ENCODE results near the gene AGBL3.

- TF ChIP-seq, protein P1, sequence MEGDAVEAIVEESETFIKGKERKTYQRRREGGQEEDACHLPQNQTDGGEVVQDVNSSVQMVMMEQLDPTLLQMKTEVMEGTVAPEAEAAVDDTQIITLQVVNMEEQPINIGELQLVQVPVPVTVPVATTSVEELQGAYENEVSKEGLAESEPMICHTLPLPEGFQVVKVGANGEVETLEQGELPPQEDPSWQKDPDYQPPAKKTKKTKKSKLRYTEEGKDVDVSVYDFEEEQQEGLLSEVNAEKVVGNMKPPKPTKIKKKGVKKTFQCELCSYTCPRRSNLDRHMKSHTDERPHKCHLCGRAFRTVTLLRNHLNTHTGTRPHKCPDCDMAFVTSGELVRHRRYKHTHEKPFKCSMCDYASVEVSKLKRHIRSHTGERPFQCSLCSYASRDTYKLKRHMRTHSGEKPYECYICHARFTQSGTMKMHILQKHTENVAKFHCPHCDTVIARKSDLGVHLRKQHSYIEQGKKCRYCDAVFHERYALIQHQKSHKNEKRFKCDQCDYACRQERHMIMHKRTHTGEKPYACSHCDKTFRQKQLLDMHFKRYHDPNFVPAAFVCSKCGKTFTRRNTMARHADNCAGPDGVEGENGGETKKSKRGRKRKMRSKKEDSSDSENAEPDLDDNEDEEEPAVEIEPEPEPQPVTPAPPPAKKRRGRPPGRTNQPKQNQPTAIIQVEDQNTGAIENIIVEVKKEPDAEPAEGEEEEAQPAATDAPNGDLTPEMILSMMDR (IDR thresholded peaks at IDR 0.05; ENCODE audit: low read depth, low read length, poor library complexity, severe bottlenecking): no peak
- no peak for TF ChIP-seq EZH2phosphoT487 (IDR thresholded peaks at IDR 0.05; ENCODE audit: borderline replicate concordance, low read length)
Observed at GRCh38 chr7:135181929-135182678, 195.8 kb downstream of the AGBL3 start.

Measured in DOHH2 (cell line).